Activated effector memory CD4-positive, alpha-beta T cell treated with Interleukin-2 at 50 U/mL for 16 hours (primary cell): ENCODE results near the gene STH.

ENCODE experiments used
- DNase-seq: peaks from one replicate; pipeline ENCODE4 v3.0.0-alpha.2; 2020

Gene STH

GRCh38 chr17:45969726-45970125, 29.3 kb upstream of the STH start:
- DNase-seq = no peak

- no peak for DNase-seq
These were observed 28.4 kb upstream of the STH start for GRCh38 chr17:45970659-45971058.

GRCh38 chr17:45971698-45972141, 27.3 kb upstream of the STH start:
- DNase-seq = no peak

GRCh38 chr17:45972531-45972930, 26.5 kb upstream of the STH start:
- no peak for DNase-seq

GRCh38 chr17:45973099-45973780, 25.8 kb upstream of the STH start:
- no peak for DNase-seq

GRCh38 chr17:45973946-45974859, 24.8 kb upstream of the STH start:
- no peak for DNase-seq

- no peak for DNase-seq
These were observed 24.0 kb upstream of the STH start for GRCh38 chr17:45974916-45975630.

- no peak for DNase-seq
These were observed 23.3 kb upstream of the STH start for GRCh38 chr17:45975640-45976295.

GRCh38 chr17:45976391-45976754, 22.7 kb upstream of the STH start:
- DNase-seq = no peak

- no peak for DNase-seq
These were observed 22.1 kb upstream of the STH start for GRCh38 chr17:45976755-45977505.

GRCh38 chr17:45977506-45977824, 21.6 kb upstream of the STH start:
- no peak for DNase-seq

GRCh38 chr17:45977976-45978626, 20.9 kb upstream of the STH start:
- DNase-seq = no peak

GRCh38 chr17:45979137-45979536, 19.9 kb upstream of the STH start:
- no peak for DNase-seq

GRCh38 chr17:45980855-45981254, 18.2 kb upstream of the STH start:
- DNase-seq = no peak

- no peak for DNase-seq
These were observed 17.7 kb upstream of the STH start for GRCh38 chr17:45981306-45981705.

GRCh38 chr17:45982791-45983613, 16.0 kb upstream of the STH start:
- DNase-seq = no peak

GRCh38 chr17:45983614-45984310, 15.3 kb upstream of the STH start:
- DNase-seq = no peak

GRCh38 chr17:45984368-45984767, 14.7 kb upstream of the STH start:
- no peak for DNase-seq

GRCh38 chr17:45985447-45985846, 13.6 kb upstream of the STH start:
- no peak for DNase-seq

GRCh38 chr17:45986056-45986455, 13.0 kb upstream of the STH start:
- DNase-seq = no peak
